Stimulated activated CD4-positive, alpha-beta T cell treated with anti-CD3 and anti-CD28 coated beads, Interleukin-2, amount 100 ng/mL, for 24 hours (primary cell): ENCODE data around the gene DNAH5.

Experiments used
- DNase-seq, 2 donors: peaks; one replicate each; pipeline ENCODE4 v3.0.0-alpha.2; 2020

The DNAH5 gene

GRCh38 chr5:13941468-13941867 is 3.0 kb downstream of the DNAH5 start:
- DNase-seq: no peak

- no peak for DNase-seq
These were observed 4.8 kb downstream of the DNAH5 start for GRCh38 chr5:13939638-13940037.

- DNase-seq: no peak
These were observed 9.6 kb downstream of the DNAH5 start for GRCh38 chr5:13934921-13935320.

GRCh38 chr5:13934125-13934524 is 10.4 kb downstream of the DNAH5 start:
- no peak for DNase-seq

GRCh38 chr5:13932561-13932960 is 11.9 kb downstream of the DNAH5 start:
- no peak for DNase-seq

GRCh38 chr5:13932011-13932410 is 12.5 kb downstream of the DNAH5 start:
- no peak for DNase-seq

- DNase-seq: no peak
These were observed 13.8 kb downstream of the DNAH5 start for GRCh38 chr5:13930541-13931171.

- DNase-seq: no peak
These were observed 17.8 kb downstream of the DNAH5 start for GRCh38 chr5:13926731-13927130.

- DNase-seq: no peak
These were observed 22.9 kb downstream of the DNAH5 start for GRCh38 chr5:13921578-13921977.

GRCh38 chr5:13919786-13920185 is 24.7 kb downstream of the DNAH5 start:
- DNase-seq: no peak

- DNase-seq: no peak
These were observed 25.4 kb downstream of the DNAH5 start for GRCh38 chr5:13919087-13919486.

- no peak for DNase-seq
These were observed 27.4 kb downstream of the DNAH5 start for GRCh38 chr5:13917061-13917460.

GRCh38 chr5:13913962-13914361 is 30.5 kb downstream of the DNAH5 start:
- no peak for DNase-seq

- DNase-seq: no peak
These were observed 33.7 kb downstream of the DNAH5 start for GRCh38 chr5:13910637-13911288.

- DNase-seq: no peak
These were observed 34.3 kb downstream of the DNAH5 start for GRCh38 chr5:13910201-13910600.

- DNase-seq: no peak
These were observed 35.2 kb downstream of the DNAH5 start for GRCh38 chr5:13909271-13909670.

GRCh38 chr5:13898569-13898968 is 45.9 kb downstream of the DNAH5 start:
- no peak for DNase-seq

- DNase-seq: no peak
These were observed 66.1 kb downstream of the DNAH5 start for GRCh38 chr5:13878357-13878756.

GRCh38 chr5:13866792-13867191 is 77.7 kb downstream of the DNAH5 start:
- peak in 1 of 2 donors; percentile 22 for DNase-seq

- no peak for DNase-seq
These were observed 79.2 kb downstream of the DNAH5 start for GRCh38 chr5:13865312-13865711.

- no peak for DNase-seq
These were observed 84.3 kb downstream of the DNAH5 start for GRCh38 chr5:13860146-13860545.

GRCh38 chr5:13859270-13860065 is 85.0 kb downstream of the DNAH5 start:
- no peak for DNase-seq

- DNase-seq: no peak
These were observed 101.2 kb downstream of the DNAH5 start for GRCh38 chr5:13843175-13843846.

GRCh38 chr5:13833440-13833839 is 111.0 kb downstream of the DNAH5 start:
- no peak for DNase-seq
